Adrenal gland (tissue), 5 donors: ENCODE measurements around the gene ATN1.

Source experiments
- CTCF ChIP-seq, 6 experiments: fragments of 450-650 bp in 4 of 6; fragments of 200-600 bp in 2 of 6; sonication (generic) in 1 of 6; IDR thresholded peaks; 1 replicate in 5 of 6; 2 replicates in 1 of 6; pipeline versions ENCODE4 v1.5.1 to v1.8.0; 2016 to 2021; ENCODE audit warnings: antibody characterized with exemption in 6 of 6, mild to moderate bottlenecking in 2 of 6, moderate library complexity in 1 of 6
- POLR2A ChIP-seq, 2 donors: fragments of 450-650 bp; IDR thresholded peaks; one replicate each; pipeline ENCODE4 v1.6.1; 2017; ENCODE audit warnings: antibody characterized with exemption in 2 of 2, mild to moderate bottlenecking in 2 of 2, moderate library complexity in 1 of 2
- donor health status: DM: no; HTN: no; CAD: no.

DNA sequence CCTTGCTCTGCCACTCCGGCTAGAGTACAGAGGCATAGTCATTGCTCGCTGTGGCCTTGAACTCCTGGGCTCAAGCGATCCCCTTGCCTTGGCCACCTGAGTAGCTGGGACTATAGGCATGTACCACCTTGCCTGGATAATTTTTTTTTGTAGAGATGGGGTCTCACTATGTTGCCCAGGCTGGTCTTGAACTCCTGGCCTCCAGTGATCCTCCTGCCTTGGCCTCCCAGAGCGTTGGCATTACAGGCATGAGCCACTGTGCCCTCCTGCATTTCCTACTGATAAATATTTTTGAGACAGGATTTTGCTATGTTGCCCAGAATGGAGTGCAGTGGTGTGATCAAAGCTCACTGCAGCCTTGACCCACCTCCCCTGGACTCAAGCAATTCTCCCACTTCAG is 52.3 kb downstream of the ATN1 start:
- no peak for TF ChIP-seq CTCF (IDR thresholded peaks at IDR 0.05)
- TF ChIP-seq POLR2A (IDR thresholded peaks at IDR 0.05), result no peak
